Measurements from ENCODE around the gene CPD. TPM values are rescaled to one million over a fixed set of nuclear protein-coding genes. Genes with fewer than 3 reads are reported as not detected.

The CPD gene
- total RNA-seq, 1 donor from 2014 or later: 223 TPM

DNA sequence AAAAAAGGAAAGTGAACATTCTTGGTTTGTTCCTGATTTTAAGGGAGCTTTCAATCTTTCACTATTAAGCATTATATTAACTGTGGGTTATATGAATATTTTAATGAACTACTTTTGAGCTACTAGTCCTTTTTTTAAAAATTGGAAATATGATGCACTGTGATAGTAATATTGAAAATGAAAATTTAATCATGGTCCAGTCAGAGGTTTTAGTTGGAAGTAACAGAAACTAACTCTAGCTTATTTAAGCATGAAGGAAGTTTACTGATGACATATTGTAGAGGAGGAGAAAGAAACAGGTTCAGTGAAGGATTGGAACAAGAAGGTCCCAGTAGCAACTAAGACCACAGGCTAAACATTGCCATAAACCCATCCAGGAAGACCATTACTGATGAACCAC, 24.0 kb upstream of the CPD start:
- DNase-seq (ENCODE audit: low spot score): no peak

- DNase-seq (ENCODE audit: low spot score): no peak
Measured at GRCh38 chr17:30357476-30357875, 21.3 kb upstream of the CPD start.

GRCh38 chr17:30358055-30358760, 20.5 kb upstream of the CPD start:
- no peak for DNase-seq (ENCODE audit: low spot score)

GRCh38 chr17:30360086-30360808, 18.5 kb upstream of the CPD start:
- no peak for DNase-seq (ENCODE audit: low spot score)

DNA sequence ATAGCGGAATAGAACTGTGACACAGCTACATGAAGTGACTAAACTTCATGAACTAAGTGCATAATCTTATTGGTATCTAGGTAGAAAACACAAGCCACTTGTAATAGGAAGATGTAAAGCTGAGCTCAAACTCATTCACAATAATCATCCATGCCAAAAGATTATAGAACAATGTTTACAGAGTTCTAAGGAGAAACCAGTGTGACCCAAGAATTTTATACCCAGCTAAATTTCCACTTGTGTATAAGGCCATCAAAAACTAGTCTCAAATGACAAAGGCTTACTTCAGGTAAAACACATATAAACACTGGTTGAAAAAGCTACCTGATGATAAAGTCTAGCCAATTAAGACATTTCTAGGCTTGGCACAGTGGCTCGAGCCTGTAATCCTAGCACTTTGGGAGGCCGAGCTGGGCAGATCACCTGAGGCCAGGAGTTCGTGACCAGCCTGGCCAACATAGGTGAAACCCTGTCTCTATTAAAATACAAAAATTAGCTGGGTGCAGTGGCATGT, 16.9 kb upstream of the CPD start:
- no peak for DNase-seq (ENCODE audit: low spot score)

DNA sequence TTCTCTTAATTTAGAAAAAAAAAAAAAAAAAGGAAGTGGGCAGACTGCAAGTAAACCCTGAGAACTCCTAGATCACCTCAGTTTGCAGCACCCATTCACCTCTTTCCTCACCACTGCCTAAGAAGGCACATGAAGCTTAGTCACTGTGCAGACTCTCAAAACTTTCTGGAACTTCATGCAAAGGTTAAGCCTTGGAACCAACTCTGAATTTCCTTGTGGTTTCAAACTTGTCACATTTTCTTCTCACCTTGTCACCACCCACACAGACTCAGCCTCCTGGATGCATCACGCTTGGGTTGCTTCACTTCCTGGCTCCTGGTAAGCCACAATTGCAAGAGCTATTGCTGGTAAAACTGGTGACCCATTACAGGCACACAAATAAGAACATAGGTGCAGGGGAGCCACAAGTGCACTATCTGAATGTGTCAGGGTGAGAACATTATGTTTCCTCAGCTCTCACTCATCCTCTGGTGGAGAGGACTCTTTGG, 15.0 kb upstream of the CPD start:
- peak; percentile 58 for DNase-seq (ENCODE audit: low spot score)

DNA sequence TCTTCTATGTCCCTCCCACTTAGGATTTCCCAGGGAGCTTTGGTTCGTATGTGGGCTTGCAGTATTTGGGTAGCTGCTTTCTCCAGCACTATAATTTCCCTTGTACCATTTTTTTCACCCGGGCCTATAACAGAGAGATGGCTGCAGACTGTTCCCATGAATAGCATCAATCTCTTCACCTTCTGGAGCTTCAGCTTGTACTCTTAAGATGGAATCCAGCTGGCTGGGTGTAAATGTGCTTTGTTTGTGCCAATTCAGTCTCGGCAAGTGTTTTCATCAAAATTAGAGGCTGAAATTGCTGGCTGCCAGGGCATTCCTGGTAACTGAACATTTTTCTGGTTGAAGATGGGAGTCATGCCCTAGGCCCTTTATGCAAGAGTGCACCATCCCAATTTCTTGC, 12.2 kb upstream of the CPD start:
- DNase-seq (ENCODE audit: low spot score): no peak

GRCh38 chr17:30368912-30369720, 9.6 kb upstream of the CPD start:
- no peak for DNase-seq (ENCODE audit: low spot score)

DNA sequence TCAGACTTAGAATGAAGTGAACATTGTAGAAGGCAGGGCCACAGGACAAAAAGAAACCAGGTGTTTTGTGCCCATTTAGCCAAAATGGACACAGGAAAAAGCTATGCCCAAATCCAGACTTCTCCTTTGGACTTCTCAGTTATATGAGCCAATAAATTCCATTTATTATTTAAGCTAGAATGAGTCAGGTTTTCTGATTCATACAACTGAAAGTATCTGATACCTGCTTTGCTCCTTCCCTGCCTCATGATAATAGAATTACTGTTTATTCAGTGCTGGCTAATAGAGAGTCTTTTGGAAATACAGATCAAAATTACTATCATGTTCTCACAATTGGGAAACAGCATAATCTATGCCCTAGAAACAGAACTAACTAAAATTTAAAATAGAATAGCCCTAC, 8.7 kb upstream of the CPD start:
- no peak for DNase-seq (ENCODE audit: low spot score)

- no peak for DNase-seq (ENCODE audit: low spot score)
Measured at GRCh38 chr17:30372755-30373154, 6.0 kb upstream of the CPD start.

DNA sequence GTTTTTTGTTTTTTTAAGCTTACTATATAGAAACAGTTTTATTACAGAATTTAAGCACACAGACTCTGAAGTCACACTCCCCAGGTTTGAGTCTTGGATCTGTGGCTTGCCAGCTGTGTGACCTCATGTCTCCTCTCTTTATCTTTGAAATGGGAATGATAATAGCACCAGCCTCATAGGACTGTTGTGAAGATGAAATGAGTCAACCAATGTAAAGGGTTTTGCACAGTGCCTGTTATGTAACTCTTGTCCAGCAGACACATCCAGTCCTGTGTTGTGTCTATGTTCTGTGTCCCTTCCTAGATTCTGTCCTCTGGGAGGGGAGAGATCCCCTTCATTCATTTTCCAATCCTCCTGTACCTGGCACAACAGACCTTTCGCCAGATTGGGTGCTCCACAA, 3.1 kb upstream of the CPD start:
- DNase-seq (ENCODE audit: low spot score): no peak

DNA sequence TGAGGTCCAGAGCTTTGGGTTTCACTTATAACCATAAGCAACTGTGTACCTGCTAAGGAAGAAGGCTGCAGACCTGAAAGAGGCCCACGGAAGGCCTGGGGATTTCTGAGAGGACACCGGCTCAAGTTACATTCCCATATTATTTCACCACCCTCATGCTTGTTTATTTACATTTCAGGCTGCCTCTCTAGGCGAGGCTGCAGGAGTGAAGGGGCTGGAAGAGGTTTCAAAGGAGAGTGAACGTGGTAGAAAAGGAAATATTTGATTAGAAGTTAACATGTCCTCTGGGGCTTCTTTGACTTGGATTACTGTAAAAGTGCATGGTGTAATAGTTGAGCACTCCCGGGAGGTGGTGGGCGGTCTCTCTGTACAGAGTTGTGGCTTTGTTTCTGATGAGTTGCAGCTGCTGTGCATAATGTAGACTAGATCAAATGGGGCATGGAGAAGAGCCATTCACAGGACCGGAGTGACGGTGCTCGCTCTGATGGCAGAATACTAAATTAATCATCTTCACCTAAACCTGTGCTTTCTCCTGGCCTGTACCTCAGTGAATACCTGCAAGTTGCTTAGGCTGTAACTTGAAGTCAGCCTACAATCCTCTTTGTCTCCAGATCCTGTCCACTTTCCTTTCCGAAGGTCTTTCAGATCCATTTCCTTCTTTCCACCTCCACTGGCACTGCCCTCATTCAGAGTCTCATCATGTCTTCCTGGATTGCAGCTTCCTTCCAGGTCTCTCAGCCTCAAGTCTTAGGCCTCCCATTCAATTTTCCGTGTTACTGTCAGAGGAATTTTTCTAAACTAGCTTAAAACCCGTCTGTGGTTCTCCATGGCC, 1.9 kb upstream of the CPD start:
- no peak for DNase-seq (ENCODE audit: low spot score)

- no peak for DNase-seq (ENCODE audit: low spot score)
Measured at GRCh38 chr17:30377574-30378240, 1.0 kb upstream of the CPD start.

DNA sequence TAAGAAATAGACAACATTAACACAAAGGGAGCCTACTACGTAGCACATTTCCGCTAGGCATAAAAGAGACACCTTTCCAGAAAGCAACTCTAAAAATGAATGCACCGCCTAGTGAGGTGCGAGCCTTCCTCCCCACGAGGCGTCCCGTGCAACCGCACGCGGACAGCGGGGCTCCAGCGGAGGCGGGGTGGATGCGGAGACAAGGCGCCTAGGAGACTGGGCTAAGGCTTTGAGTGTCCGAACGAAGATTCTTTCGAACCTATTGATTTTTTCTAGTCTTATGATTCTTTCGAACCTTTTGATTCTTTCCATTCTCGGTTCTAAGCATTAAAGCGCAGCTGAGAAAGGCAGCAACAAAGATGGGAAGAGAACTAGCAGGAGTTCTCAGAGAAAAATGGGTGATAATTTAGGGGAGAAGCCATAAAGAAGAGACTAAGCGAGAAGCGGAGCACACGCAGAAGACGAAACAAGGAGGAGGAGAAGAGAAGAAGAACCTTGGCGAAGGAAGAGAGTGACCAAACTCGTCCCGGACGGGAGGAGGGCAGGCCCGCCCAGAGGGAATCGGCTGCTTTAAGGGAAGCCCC, 394 bp upstream of the CPD start:
- DNase-seq (ENCODE audit: low spot score): no peak

DNA sequence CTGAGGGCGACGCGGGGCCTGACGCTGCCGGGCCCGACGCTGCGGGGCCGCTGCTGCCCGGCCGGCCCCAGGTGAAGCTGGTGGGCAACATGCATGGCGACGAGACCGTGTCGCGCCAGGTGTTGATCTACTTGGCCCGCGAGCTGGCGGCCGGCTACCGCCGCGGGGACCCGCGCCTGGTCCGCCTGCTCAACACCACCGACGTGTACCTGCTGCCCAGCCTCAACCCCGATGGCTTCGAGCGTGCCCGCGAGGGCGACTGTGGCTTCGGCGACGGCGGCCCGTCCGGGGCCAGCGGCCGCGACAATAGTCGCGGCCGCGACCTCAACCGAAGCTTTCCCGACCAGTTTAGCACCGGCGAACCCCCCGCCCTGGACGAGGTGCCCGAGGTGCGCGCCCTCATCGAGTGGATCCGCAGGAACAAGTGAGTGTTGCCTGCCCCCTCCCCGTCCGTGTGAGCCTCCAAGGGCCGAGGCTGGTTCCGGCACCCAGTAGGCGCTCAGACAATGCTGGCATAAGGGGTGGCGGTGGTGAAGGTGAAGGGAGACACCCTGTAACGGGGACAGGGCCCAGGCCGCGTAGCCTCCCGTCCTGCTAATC, 676 bp downstream of the CPD start:
- no peak for DNase-seq (ENCODE audit: low spot score)

GRCh38 chr17:30379903-30380381, 1.2 kb downstream of the CPD start:
- no peak for DNase-seq (ENCODE audit: low spot score)

DNA sequence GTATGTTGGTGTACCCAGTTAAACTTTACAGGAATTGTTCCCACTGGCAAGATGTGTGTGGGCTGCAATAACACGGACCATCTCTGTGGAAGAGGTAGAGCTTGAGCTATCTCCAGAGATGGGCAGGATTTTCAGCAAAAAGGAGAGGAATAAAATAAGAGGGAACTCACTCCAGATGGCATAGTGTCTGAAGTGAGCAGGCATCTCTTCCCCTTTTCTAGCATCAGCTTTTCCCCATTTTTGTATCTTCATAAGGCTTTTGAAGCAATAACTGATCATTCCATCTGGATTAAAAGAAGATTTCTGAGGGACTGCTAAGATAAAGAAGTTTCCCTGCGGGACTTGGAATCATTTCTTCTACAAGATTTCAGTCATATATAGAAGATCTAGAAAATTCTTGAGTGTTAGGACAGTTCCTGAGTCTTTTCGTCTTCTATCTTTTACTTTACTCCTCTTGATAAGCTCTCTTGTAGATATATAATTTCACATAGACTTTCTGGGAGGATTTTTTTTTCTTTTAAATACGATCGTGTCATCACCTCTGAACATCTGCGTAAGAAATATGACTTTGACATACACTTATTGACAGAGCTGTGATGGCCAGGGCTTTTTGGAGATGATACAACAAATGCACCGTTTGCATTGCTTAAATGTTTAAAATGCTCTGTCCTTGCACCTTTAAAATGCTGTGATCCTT, 2.1 kb downstream of the CPD start:
- DNase-seq (ENCODE audit: low spot score): no peak

GRCh38 chr17:30381340-30381659, 2.6 kb downstream of the CPD start:
- no peak for DNase-seq (ENCODE audit: low spot score)

DNA sequence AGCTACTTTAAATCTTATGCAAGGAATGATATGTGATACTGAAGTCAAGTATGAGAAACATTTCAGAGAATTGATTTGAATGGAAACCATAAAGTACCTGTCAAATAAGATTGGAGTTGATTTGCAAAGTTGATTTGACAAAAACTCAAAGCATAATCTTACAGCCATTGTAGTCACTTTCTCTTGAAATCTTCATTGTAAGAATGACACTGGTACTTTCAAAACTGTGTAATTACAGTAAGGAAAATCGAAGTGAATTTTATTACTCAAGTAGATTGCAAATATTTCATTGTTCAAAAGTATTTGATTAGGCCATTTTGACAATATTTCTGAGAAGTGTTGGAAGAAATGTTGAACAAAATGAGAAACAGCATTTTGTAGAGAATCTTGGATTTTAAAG, 3.6 kb downstream of the CPD start:
- no peak for DNase-seq (ENCODE audit: low spot score)

Data from mucosa of gallbladder (tissue), 1 donor.